SK-N-SH (cell line): ENCODE results near the gene FAT2. TPM values are rescaled to one million over a fixed set of nuclear protein-coding genes. Genes with fewer than 3 reads are reported as not detected.

Experiments used
- CTCF ChIA-PET: fragments of 300-600, 350-600 bp; formaldehyde crosslinking; extraction: SDS; loops from one replicate; lab custom pipeline; 2021; lab: Yijun Ruan, JAX
- POLR2A ChIA-PET: fragments of 350-600 bp; sonication (Branson Sonifier 250); formaldehyde crosslinking; extraction: SDS; loops from one replicate; lab custom pipeline; 2020; ENCODE audit warnings: antibody characterized with exemption, inconsistent platforms; lab: Yijun Ruan, JAX
- DNase-seq: peaks from one replicate; pipeline ENCODE4 v3.0.0; 2012
- H2AFZ ChIP-seq: fragments of 200-600 bp; sonication (generic); 2 replicates; pipeline ENCODE4 v1.8.1; 2016; ENCODE audit warnings: antibody characterized with exemption, mild to moderate bottlenecking, low read depth
- H3F3A ChIP-seq: fragments of 200-600 bp; sonication (generic); replicated peaks from 2 replicates; pipeline ENCODE3; 2016; ENCODE audit warnings: antibody characterized with exemption, mild to moderate bottlenecking; ENCODE audit not compliant: insufficient read depth
- H3K27ac ChIP-seq, 2 experiments: fragments of 200-500 bp in 1 of 2; fragments of 200-600 bp in 1 of 2; sonication (Bioruptor generic) in 1 of 2; sonication (generic), shearing (Covaris generic) in 1 of 2; 2 replicates each; pipeline versions ENCODE4 v1.5.1 to v1.6.1; 2014 to 2016; ENCODE audit warnings: low read depth in 2 of 2, inconsistent platforms in 1 of 2, low read length in 1 of 2, mild to moderate bottlenecking in 1 of 2, mixed read lengths in 1 of 2
- H3K27me3 ChIP-seq: fragments of 200-600 bp; sonication (generic), shearing (Covaris generic); 2 replicates; pipeline ENCODE4 v1.6.1; 2016; ENCODE audit warnings: mixed run types; ENCODE audit not compliant: insufficient read depth
- H3K36me3 ChIP-seq, 2 experiments: fragments of 200-500 bp in 1 of 2; fragments of 200-600 bp in 1 of 2; sonication (Bioruptor generic) in 1 of 2; sonication (generic) in 1 of 2; replicated peaks in 1 of 2; 2 replicates each; pipeline versions ENCODE3 to v1.5.1; 2014 to 2016; ENCODE audit warnings: low read length in 1 of 2, mild to moderate bottlenecking in 1 of 2; ENCODE audit not compliant: insufficient read depth in 2 of 2, control insufficient read depth in 1 of 2
- H3K4me1 ChIP-seq, 2 experiments: fragments of 200-500 bp in 1 of 2; fragments of 200-600 bp in 1 of 2; sonication (Bioruptor generic) in 1 of 2; sonication (generic), shearing (Covaris generic) in 1 of 2; 2 replicates each; pipeline versions ENCODE4 v1.5.1 to v1.6.1; 2014 to 2016; ENCODE audit warnings: low read depth in 1 of 2, low read length in 1 of 2, mixed run types in 1 of 2; ENCODE audit not compliant: insufficient read depth in 2 of 2, control insufficient read depth in 1 of 2
- H3K4me2 ChIP-seq: fragments of 200-600 bp; sonication (generic), shearing (Covaris generic); 2 replicates; pipeline ENCODE4 v1.6.1; 2017; ENCODE audit warnings: mixed run types
- H3K4me3 ChIP-seq, 2 experiments: fragments of 200-500 bp in 1 of 2; fragments of 200-600 bp in 1 of 2; sonication (Bioruptor generic) in 1 of 2; sonication (generic), shearing (Covaris generic) in 1 of 2; 2 replicates each; pipeline versions ENCODE4 v1.5.1 to v1.8.1; 2014 to 2016; ENCODE audit warnings: low read depth in 2 of 2, inconsistent platforms in 1 of 2, low read length in 1 of 2, mild to moderate bottlenecking in 1 of 2, mixed read lengths in 1 of 2, moderate library complexity in 1 of 2
- H3K79me2 ChIP-seq: fragments of 200-600 bp; sonication (generic); 2 replicates; pipeline ENCODE4 v1.8.1; 2017; ENCODE audit warnings: mild to moderate bottlenecking; ENCODE audit not compliant: insufficient read depth
- H3K9ac ChIP-seq: fragments of 200-600 bp; sonication (generic); 2 replicates; pipeline ENCODE4 v1.6.1; 2017; ENCODE audit warnings: mixed run types
- H3K9me2 ChIP-seq: fragments of 200-600 bp; sonication (generic); 2 replicates; pipeline ENCODE4 v1.6.1; 2017; ENCODE audit warnings: mixed run types
- H3K9me3 ChIP-seq: fragments of 200-600 bp; sonication (generic); 2 replicates; pipeline ENCODE4 v1.6.1; 2017; ENCODE audit warnings: mixed run types, mild to moderate bottlenecking, moderate library complexity
- H4K20me1 ChIP-seq: fragments of 200-600 bp; sonication (generic); 2 replicates; pipeline ENCODE4 v1.6.1; 2017; ENCODE audit warnings: mild to moderate bottlenecking, mixed run types; ENCODE audit not compliant: insufficient read depth
- CTCF ChIP-seq: fragments of 200-600 bp; sonication (generic); IDR thresholded peaks from 2 replicates; pipeline ENCODE4 v1.6.1; 2017; ENCODE audit warnings: antibody characterized with exemption, mild to moderate bottlenecking, moderate library complexity
- FOXJ3 ChIP-seq: sonication (generic); formaldehyde crosslinking; IDR thresholded peaks from 2 replicates; pipeline ENCODE4 v1.5.1; 2020; ENCODE audit warnings: mild to moderate bottlenecking, missing genetic modification reagents
- GATA2 ChIP-seq: sonication (generic); formaldehyde crosslinking; IDR thresholded peaks from 2 replicates; pipeline ENCODE4 v1.5.0; 2020; ENCODE audit warnings: mild to moderate bottlenecking, missing genetic modification reagents
- MAX ChIP-seq: IDR thresholded peaks from 2 replicates; pipeline ENCODE4 v1.4.0; 2012; ENCODE audit warnings: low read depth
- RCOR1 ChIP-seq: fragments of 150-350 bp; IDR thresholded peaks from 2 replicates; pipeline ENCODE4 v1.6.1; 2017; ENCODE audit warnings: antibody characterized with exemption, low read length
- REST ChIP-seq: IDR thresholded peaks from 2 replicates; pipeline ENCODE4 v1.6.1; 2012; ENCODE audit warnings: mild to moderate bottlenecking, low read depth, low read length, moderate library complexity
- SIN3A ChIP-seq: IDR thresholded peaks from 2 replicates; pipeline ENCODE4 v1.6.1; 2012; ENCODE audit warnings: low read depth, mild to moderate bottlenecking, low read length, moderate library complexity, borderline replicate concordance
- TCF12 ChIP-seq: IDR thresholded peaks from 2 replicates; pipeline ENCODE4 v1.4.0; 2012
- TEAD4 ChIP-seq: IDR thresholded peaks from 2 replicates; pipeline ENCODE4 v1.4.0; 2012; ENCODE audit warnings: mild to moderate bottlenecking, borderline replicate concordance; ENCODE audit not compliant: insufficient read depth
- YY1 ChIP-seq: IDR thresholded peaks from 2 replicates; pipeline ENCODE4 v1.4.0; 2012; ENCODE audit warnings: low read depth, mild to moderate bottlenecking
- WGBS: methylation state at CpG from one replicate; pipeline ENCODE4 v1.1.6; 2017; ENCODE audit warnings: low lambda C conversion rate; 5-methylcytosine and 5-hydroxymethylcytosine counted together
- polyA plus RNA-seq, 3 experiments: library from polyadenylated mRNA; depleted of rRNA; stranded (reverse); fragments of >200 nt; gene quantifications; 2 replicates each; pipeline ENCODE4 v1.2.3, GENCODE V29; 2012

The FAT2 gene
- polyA plus RNA-seq, 1 of the 3 experiments (the other 2 are of a cell fraction), result not detected

- Histone ChIP-seq H3K4me3 (no peak overlapping the region), H3K9me2 (no peaks in the 10 kb centered on the region), H3K27me3 (peaks cover 5% of the 10 kb centered on the region; the same call in 1 of the 2 replicates), H2AFZ (no peak overlapping the region), H3K4me1 (peaks cover 0 to 4% of the 10 kb centered on the region in 2 experiments; a peak in 1 of 4 replicates), H3K79me2 (no peaks in the 10 kb centered on the region), H3F3A (no peaks in the 10 kb centered on the region), H3K9me3 (no peaks in the 10 kb centered on the region), H4K20me1 (no peaks in the 10 kb centered on the region), H3K27ac (no peak overlapping the region), H3K4me2 (no peak overlapping the region), H3K36me3 (no peaks in the 10 kb centered on the region), H3K9ac (no peak overlapping the region)
- POLR2A ChIA-PET, result no interaction called here
- no peak for DNase-seq
- TF ChIP-seq FOXJ3 (CRISPR knock-in tag) (no peak), GATA2 (CRISPR knock-in tag) (no peak), YY1 (no peak), SIN3A (no peak), RCOR1 (no peak), TCF12 (no peak), TEAD4 (no peak), REST (no peak), CTCF (no peak), MAX (no peak)
- WGBS, result 38% methylated on average over 8 of the region's 8 CpGs
- CTCF ChIA-PET, result interaction anchor here (0.9 to 1.0 kb wide), 2 partner anchors 8 to 69 kb away, joined by 3 read pairs; no protein-coding TSS in a partner anchor
Observed at GRCh38 chr5:151569132-151570046, 21.7 kb downstream of the FAT2 start.
